HEK293 (cell line): ENCODE results near the gene ARL3.

Experiments
- CTCF ChIA-PET: fragments of 350-600 bp; formaldehyde crosslinking; extraction: SDS; loops from one replicate; lab custom pipeline; 2021; ENCODE audit warnings: antibody characterized with exemption; lab: Yijun Ruan, JAX
- POLR2A ChIA-PET: fragments of 300-600 bp; formaldehyde crosslinking; extraction: SDS; loops from one replicate; lab custom pipeline; 2020; ENCODE audit warnings: antibody characterized with exemption, inconsistent platforms; lab: Yijun Ruan, JAX
- H3K27ac ChIP-seq: fragments of 200-500 bp; sonication (Bioruptor generic); 2 replicates; pipeline ENCODE4 v1.5.1; 2014; ENCODE audit warnings: low read depth, low read length, control low read depth, inconsistent platforms; ENCODE audit errors: extremely low read depth
- H3K36me3 ChIP-seq, 2 experiments: fragments of 200-500 bp in 1 of 2; sonication (Bioruptor generic) in 1 of 2; 1 replicate in 1 of 2; 2 replicates in 1 of 2; pipeline ENCODE4 v1.5.1; 2014 to 2017; ENCODE audit warnings: inconsistent platforms in 2 of 2, low read length in 2 of 2; ENCODE audit not compliant: control insufficient read depth in 2 of 2, insufficient read depth in 1 of 2
- H3K4me1 ChIP-seq: fragments of 200-500 bp; sonication (Bioruptor generic); 2 replicates; pipeline ENCODE4 v1.5.1; 2014; ENCODE audit warnings: mild to moderate bottlenecking, low read length, inconsistent platforms; ENCODE audit not compliant: control insufficient read depth, insufficient read depth
- H3K4me3 ChIP-seq: 2 replicates; pipeline ENCODE4 v1.5.1; 2011; ENCODE audit warnings: low read depth, mild to moderate bottlenecking, control low read depth, low read length, moderate library complexity
- H3K9me3 ChIP-seq: fragments of 200-500 bp; sonication (Bioruptor generic); 2 replicates; pipeline ENCODE4 v1.5.1; 2014; ENCODE audit warnings: low read depth, low read length, inconsistent platforms; ENCODE audit not compliant: control insufficient read depth, insufficient read depth
- BCL11B ChIP-seq: fragments of 450-650 bp; formaldehyde crosslinking; IDR thresholded peaks from 2 replicates; pipeline ENCODE4 v1.5.1; 2016; ENCODE audit warnings: low read depth, missing biosample characterization, missing genetic modification characterization
- KLF16 ChIP-seq: fragments of 450-650 bp; formaldehyde crosslinking; IDR thresholded peaks from 2 replicates; pipeline ENCODE4 v1.5.1; 2017; ENCODE audit warnings: missing biosample characterization, missing genetic modification characterization
- REPIN1 ChIP-seq: fragments of 450-650 bp; formaldehyde crosslinking; IDR thresholded peaks from 2 replicates; pipeline ENCODE4 v1.5.1; 2017; ENCODE audit warnings: missing biosample characterization, missing genetic modification characterization, low read depth
- SALL2 ChIP-seq: fragments of 450-650 bp; formaldehyde crosslinking; IDR thresholded peaks from 2 replicates; pipeline ENCODE4 v1.5.0; 2017; ENCODE audit warnings: missing biosample characterization, mild to moderate bottlenecking, missing genetic modification characterization, borderline replicate concordance
- SETDB1 ChIP-seq: IDR thresholded peaks from one replicate; pipeline ENCODE4 v1.6.1; 2017; ENCODE audit warnings: mild to moderate bottlenecking, low read length, moderate library complexity, mixed read lengths; ENCODE audit not compliant: insufficient read length
- TRIM28 ChIP-seq: IDR thresholded peaks from 2 replicates; pipeline ENCODE4 v1.6.1; 2011; ENCODE audit warnings: low read length, control low read depth, borderline replicate concordance
- ZBTB20 ChIP-seq: fragments of 450-650 bp; formaldehyde crosslinking; IDR thresholded peaks from 2 replicates; pipeline ENCODE4 v1.5.1; 2016; ENCODE audit warnings: missing biosample characterization, missing genetic modification characterization
- ZBTB6 ChIP-seq: fragments of 450-650 bp; formaldehyde crosslinking; IDR thresholded peaks from 2 replicates; pipeline ENCODE4 v1.5.1; 2017; ENCODE audit warnings: missing biosample characterization, missing genetic modification characterization
- ZBTB8A ChIP-seq: fragments of 450-650 bp; formaldehyde crosslinking; IDR thresholded peaks from 2 replicates; pipeline ENCODE4 v1.5.1; 2016; ENCODE audit warnings: missing biosample characterization, missing genetic modification characterization
- ZNF148 ChIP-seq: fragments of 450-650 bp; formaldehyde crosslinking; IDR thresholded peaks from 2 replicates; pipeline ENCODE4 v1.5.0; 2017; ENCODE audit warnings: missing biosample characterization, missing genetic modification characterization, borderline replicate concordance
- ZNF16 ChIP-seq: fragments of 450-650 bp; formaldehyde crosslinking; IDR thresholded peaks from 2 replicates; pipeline ENCODE4 v1.5.1; 2016; ENCODE audit warnings: low read depth, missing biosample characterization, missing genetic modification characterization
- ZNF18 ChIP-seq: fragments of 450-650 bp; formaldehyde crosslinking; IDR thresholded peaks from 2 replicates; pipeline ENCODE4 v1.5.1; 2016; ENCODE audit warnings: missing biosample characterization, missing genetic modification characterization
- ZNF398 ChIP-seq: fragments of 450-650 bp; formaldehyde crosslinking; IDR thresholded peaks from 2 replicates; pipeline ENCODE4 v1.5.1; 2017; ENCODE audit warnings: missing biosample characterization, missing genetic modification characterization
- ZNF423 ChIP-seq: fragments of 450-650 bp; formaldehyde crosslinking; IDR thresholded peaks from 2 replicates; pipeline ENCODE4 v1.5.1; 2016; ENCODE audit warnings: missing biosample characterization, missing genetic modification characterization
- ZNF514 ChIP-seq: fragments of 450-650 bp; formaldehyde crosslinking; IDR thresholded peaks from 2 replicates; pipeline ENCODE4 v1.5.1; 2016; ENCODE audit warnings: missing biosample characterization, missing genetic modification characterization
- ZNF580 ChIP-seq: fragments of 450-650 bp; formaldehyde crosslinking; IDR thresholded peaks from 2 replicates; pipeline ENCODE4 v1.5.1; 2016; ENCODE audit warnings: missing biosample characterization, missing genetic modification characterization
- ZNF624 ChIP-seq: fragments of 450-650 bp; formaldehyde crosslinking; IDR thresholded peaks from 2 replicates; pipeline ENCODE4 v1.5.1; 2017; ENCODE audit warnings: missing biosample characterization, missing genetic modification characterization
- ZNF777 ChIP-seq: fragments of 450-650 bp; formaldehyde crosslinking; IDR thresholded peaks from 2 replicates; pipeline ENCODE4 v1.5.1; 2017; ENCODE audit warnings: missing biosample characterization, missing genetic modification characterization, borderline replicate concordance
- ZNF843 ChIP-seq: fragments of 450-650 bp; formaldehyde crosslinking; IDR thresholded peaks from 2 replicates; pipeline ENCODE4 v1.5.1; 2016; ENCODE audit warnings: missing biosample characterization, missing genetic modification characterization
- TF ChIP-seq, protein P1 (sequence below): fragments of 450-650 bp; formaldehyde crosslinking; IDR thresholded peaks from 2 replicates; pipeline ENCODE4 v1.5.1; 2016; ENCODE audit warnings: missing biosample characterization, missing genetic modification characterization
- TF ChIP-seq, protein P2 (sequence below): fragments of 450-650 bp; IDR thresholded peaks from 2 replicates; pipeline ENCODE4 v1.5.1; 2018; ENCODE audit warnings: missing biosample characterization, missing genetic modification characterization

ARL3 gene

GRCh38 chr10:102762401-102763015 is 48.3 kb upstream of the ARL3 start (continued):
- TF ChIP-seq ZBTB6 (no peak), ZNF423 (tag by site-specific recombination) (no peak), SALL2 (tag by site-specific recombination) (no peak), ZBTB8A (tag by site-specific recombination) (no peak), ZNF398 (no peak), ZBTB20 (tag by site-specific recombination) (no peak), ZNF624 (no peak), ZNF148 (no peak)

DNA sequence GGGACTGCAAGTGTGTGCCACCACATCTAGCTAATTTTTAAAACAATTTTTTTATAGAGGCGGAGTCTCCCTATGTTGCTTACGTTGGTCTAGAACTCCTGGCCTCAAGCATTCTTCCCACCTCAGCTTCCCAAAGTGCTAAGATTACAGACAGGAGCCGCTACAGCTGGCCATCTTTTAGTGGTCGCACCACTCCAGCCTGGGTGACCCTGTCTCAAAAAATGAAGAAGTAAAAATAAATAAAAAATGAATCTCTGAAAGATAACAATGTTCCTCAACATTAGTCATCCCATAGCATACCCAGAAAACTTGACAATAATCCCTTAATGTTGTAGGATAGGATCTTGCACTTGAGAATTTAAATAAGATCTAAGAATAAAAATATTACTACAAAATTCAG is 47.8 kb upstream of the ARL3 start:
- CTCF ChIA-PET: interaction anchor here (0.7 to 6.2 kb wide), 2 partner anchors 9 to 38 kb away, joined by 3 to 47 read pairs; no protein-coding TSS in a partner anchor
- Histone ChIP-seq H3K4me1 (peaks cover 8% of the 10 kb centered on the region), H3K4me3 (no peak overlapping the region), H3K9me3 (no peaks in the 10 kb centered on the region), H3K36me3 (no peaks in the 10 kb centered on the region), H3K27ac (no peak overlapping the region)
- POLR2A ChIA-PET: no interaction called here
- TF ChIP-seq ZNF580 (no peak), KLF16 (tag by site-specific recombination) (no peak), BCL11B (tag by site-specific recombination) (no peak), SETDB1 (no peak), ZNF514 (no peak), ZNF16 (tag by site-specific recombination) (no peak), TRIM28 (no peak), ZNF18 (tag by site-specific recombination) (no peak), REPIN1 (tag by site-specific recombination) (no peak), ZNF777 (tag by site-specific recombination) (no peak), ZNF843 (no peak)
- TF ChIP-seq, protein P1, sequence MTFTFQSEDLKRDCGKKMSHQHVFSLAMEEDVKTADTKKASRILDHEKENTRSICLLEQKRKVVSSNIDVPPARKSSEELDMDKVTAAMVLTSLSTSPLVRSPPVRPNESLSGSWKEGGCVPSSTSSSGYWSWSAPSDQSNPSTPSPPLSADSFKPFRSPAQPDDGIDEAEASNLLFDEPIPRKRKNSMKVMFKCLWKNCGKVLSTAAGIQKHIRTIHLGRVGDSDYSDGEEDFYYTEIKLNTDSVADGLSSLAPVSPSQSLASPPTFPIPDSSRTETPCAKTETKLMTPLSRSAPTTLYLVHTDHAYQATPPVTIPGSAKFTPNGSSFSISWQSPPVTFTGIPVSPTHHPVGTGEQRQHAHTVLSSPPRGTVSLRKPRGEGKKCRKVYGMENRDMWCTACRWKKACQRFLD (tag by site-specific recombination): no peak
- TF ChIP-seq, protein P2, sequence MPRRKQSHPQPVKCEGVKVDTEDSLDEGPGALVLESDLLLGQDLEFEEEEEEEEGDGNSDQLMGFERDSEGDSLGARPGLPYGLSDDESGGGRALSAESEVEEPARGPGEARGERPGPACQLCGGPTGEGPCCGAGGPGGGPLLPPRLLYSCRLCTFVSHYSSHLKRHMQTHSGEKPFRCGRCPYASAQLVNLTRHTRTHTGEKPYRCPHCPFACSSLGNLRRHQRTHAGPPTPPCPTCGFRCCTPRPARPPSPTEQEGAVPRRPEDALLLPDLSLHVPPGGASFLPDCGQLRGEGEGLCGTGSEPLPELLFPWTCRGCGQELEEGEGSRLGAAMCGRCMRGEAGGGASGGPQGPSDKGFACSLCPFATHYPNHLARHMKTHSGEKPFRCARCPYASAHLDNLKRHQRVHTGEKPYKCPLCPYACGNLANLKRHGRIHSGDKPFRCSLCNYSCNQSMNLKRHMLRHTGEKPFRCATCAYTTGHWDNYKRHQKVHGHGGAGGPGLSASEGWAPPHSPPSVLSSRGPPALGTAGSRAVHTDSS: no peak
